Ascending aorta (tissue), 2 donors: ENCODE results near the gene NEK11. TPM values are rescaled to one million over a fixed set of nuclear protein-coding genes. Genes with fewer than 3 reads are reported as not detected.

Experiments used
- DNase-seq, 2 donors: peaks; one replicate each; pipeline ENCODE4 v3.0.0-alpha.2; 2019; ENCODE audit warnings: low spot score in 2 of 2
- H3K27ac ChIP-seq, 2 donors: fragments of 200-600 bp; sonication (generic); one replicate each; pipeline ENCODE4 v1.5.1; 2016 to 2017; ENCODE audit warnings: mild to moderate bottlenecking in 1 of 2
- H3K27me3 ChIP-seq: fragments of 200-600 bp; sonication (generic); one replicate; pipeline ENCODE4 v1.5.1; 2017
- H3K36me3 ChIP-seq, 2 donors: fragments of 200-600 bp; sonication (generic); one replicate each; pipeline ENCODE4 v1.5.1; 2016
- H3K4me1 ChIP-seq, 2 donors: fragments of 200-600 bp; sonication (generic); one replicate each; pipeline ENCODE4 v1.5.1; 2016 to 2017; ENCODE audit warnings: mild to moderate bottlenecking in 1 of 2
- H3K4me3 ChIP-seq, 2 donors: fragments of 200-600 bp; sonication (generic); one replicate each; pipeline ENCODE4 v1.5.1; 2016 to 2017; ENCODE audit warnings: mild to moderate bottlenecking in 1 of 2
- H3K9me3 ChIP-seq, 2 donors: fragments of 200-600 bp; sonication (generic); one replicate each; pipeline ENCODE4 v1.5.1; 2016
- CTCF ChIP-seq, 3 experiments: fragments of 200-600 bp in 2 of 3; fragments of 450-650 bp in 1 of 3; sonication (generic) in 2 of 3; IDR thresholded peaks; one replicate each; pipeline ENCODE4 v1.5.1; 2016 to 2019; ENCODE audit warnings: antibody characterized with exemption in 3 of 3, mild to moderate bottlenecking in 1 of 3, moderate library complexity in 1 of 3
- intact Hi-C: fragments of 100-400 bp; cut with DNase I; formaldehyde crosslinking; loops from one replicate; pipeline ENCODE4 v1.15.1; 2023
- total RNA-seq: library from RNA; depleted of rRNA; stranded (reverse); fragments of >200 nt; gene quantifications from one replicate; pipeline ENCODE4 v1.1.0, GENCODE V29; 2016

Gene NEK11
- total RNA-seq, 1 donor from 2014 or later: 4.0 TPM

GRCh38 chr3:131162516-131162915, 135.8 kb downstream of the NEK11 start:
- no peak for TF ChIP-seq CTCF (IDR thresholded peaks at IDR 0.05)
- Histone ChIP-seq H3K27me3 (no peaks in the 10 kb centered on the region), H3K9me3 (no peaks in the 10 kb centered on the region), H3K4me1 (no peaks in the 10 kb centered on the region), H3K4me3 (no peak overlapping the region), H3K27ac (no peak overlapping the region), H3K36me3 (no peaks in the 10 kb centered on the region)
- no peak for DNase-seq
- intact Hi-C loops: no loop called here

- Histone ChIP-seq H3K9me3 (no peaks in the 10 kb centered on the region), H3K27ac (no peak overlapping the region), H3K4me3 (no peak overlapping the region), H3K36me3 (no peaks in the 10 kb centered on the region), H3K27me3 (no peaks in the 10 kb centered on the region), H3K4me1 (no peaks in the 10 kb centered on the region)
- no peak for DNase-seq
- intact Hi-C loops: no loop called here
- no peak for TF ChIP-seq CTCF (IDR thresholded peaks at IDR 0.05)
Observed at GRCh38 chr3:131167867-131168266, 141.2 kb downstream of the NEK11 start.

- Histone ChIP-seq H3K27ac (no peak overlapping the region), H3K9me3 (no peaks in the 10 kb centered on the region), H3K4me1 (no peaks in the 10 kb centered on the region), H3K36me3 (no peaks in the 10 kb centered on the region), H3K27me3 (no peaks in the 10 kb centered on the region), H3K4me3 (no peak overlapping the region)
- no peak for DNase-seq
- intact Hi-C loops: no loop called here
- no peak for TF ChIP-seq CTCF (IDR thresholded peaks at IDR 0.05)
Observed at GRCh38 chr3:131169331-131169730, 142.7 kb downstream of the NEK11 start.

GRCh38 chr3:131172502-131173200, 146.0 kb downstream of the NEK11 start:
- Histone ChIP-seq H3K27me3 (no peaks in the 10 kb centered on the region), H3K4me1 (no peaks in the 10 kb centered on the region), H3K27ac (no peak overlapping the region), H3K4me3 (no peak overlapping the region), H3K36me3 (no peaks in the 10 kb centered on the region), H3K9me3 (no peaks in the 10 kb centered on the region)
- no peak for DNase-seq
- no peak for TF ChIP-seq CTCF (IDR thresholded peaks at IDR 0.05)
- intact Hi-C loops: no loop called here

GRCh38 chr3:131174752-131175151, 148.1 kb downstream of the NEK11 start:
- no peaks in the 10 kb centered on the region for H3K9me3 ChIP-seq
- no peaks in the 10 kb centered on the region for H3K36me3 ChIP-seq
- intact Hi-C loops: no loop called here
- H3K27me3 ChIP-seq: no peaks in the 10 kb centered on the region
- no peak for TF ChIP-seq CTCF (IDR thresholded peaks at IDR 0.05)
- H3K4me1 ChIP-seq: no peaks in the 10 kb centered on the region
- DNase-seq: no peak
- H3K27ac ChIP-seq: no peak overlapping the region
- H3K4me3 ChIP-seq: no peak overlapping the region
